Measurements from ENCODE around the gene DPYD. TPM values are rescaled to one million over a fixed set of nuclear protein-coding genes. Genes with fewer than 3 reads are reported as not detected.

The DPYD gene
- total RNA-seq, 2 donors from 2014 or later: 11.1 to 11.5 TPM

DNA sequence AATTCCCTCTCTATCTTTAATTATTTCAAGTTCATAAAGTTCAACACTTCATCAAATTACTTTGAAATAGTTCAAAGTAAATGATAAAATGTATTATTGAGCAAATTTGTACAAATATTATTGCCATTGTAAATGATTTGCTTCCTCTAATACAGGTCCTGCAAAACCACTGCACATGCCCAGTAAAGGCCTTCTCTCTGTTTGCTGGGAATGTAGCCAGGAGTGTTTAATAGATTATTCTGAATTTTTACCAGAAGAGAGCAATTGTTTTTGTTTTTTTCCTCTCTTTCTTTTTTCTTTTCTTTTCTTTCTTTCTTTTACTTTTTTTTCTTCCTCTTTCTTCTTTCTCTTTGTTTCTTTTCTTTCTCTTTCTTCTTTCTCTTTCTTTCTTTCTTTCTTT is 713.0 kb downstream of the DPYD start:
- H3K9me3 Mint-ChIP-seq: no peaks in the 10 kb centered on the region
- ATAC-seq (replicated peaks): no peak
- H3K4me1 Mint-ChIP-seq: no peaks in the 10 kb centered on the region
- no peaks in the 10 kb centered on the region for H3K27me3 Mint-ChIP-seq
- H3K4me3 Mint-ChIP-seq: no peak overlapping the region
- no peak overlapping the region for H3K27ac Mint-ChIP-seq
- no peaks in the 10 kb centered on the region for H3K36me3 Mint-ChIP-seq (ENCODE audit: low read depth)

DNA sequence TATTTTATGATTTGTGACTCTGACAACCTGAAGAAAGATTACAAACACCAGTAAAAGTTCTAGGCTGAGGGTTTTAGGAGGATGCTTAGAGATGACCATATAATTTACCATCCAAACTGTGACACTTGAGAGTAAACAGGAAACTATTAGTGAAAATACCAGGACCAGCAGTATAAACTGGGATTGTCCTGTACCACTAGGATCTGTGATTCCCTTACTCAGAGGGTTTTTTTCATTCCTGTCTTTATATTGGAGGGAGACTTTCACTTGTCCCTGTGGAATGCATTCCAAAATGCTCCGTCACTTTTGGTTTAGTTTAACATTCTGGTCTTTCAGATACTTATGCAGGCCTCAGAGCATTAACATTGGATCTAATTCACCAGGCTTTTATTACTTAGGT is 716.4 kb downstream of the DPYD start:
- no peaks in the 10 kb centered on the region for H3K27me3 Mint-ChIP-seq
- no peak overlapping the region for H3K4me3 Mint-ChIP-seq
- H3K27ac Mint-ChIP-seq: no peak overlapping the region
- no peak for ATAC-seq (replicated peaks)
- H3K36me3 Mint-ChIP-seq (ENCODE audit: low read depth): no peaks in the 10 kb centered on the region
- H3K4me1 Mint-ChIP-seq: no peaks in the 10 kb centered on the region
- H3K9me3 Mint-ChIP-seq: no peaks in the 10 kb centered on the region

DNA sequence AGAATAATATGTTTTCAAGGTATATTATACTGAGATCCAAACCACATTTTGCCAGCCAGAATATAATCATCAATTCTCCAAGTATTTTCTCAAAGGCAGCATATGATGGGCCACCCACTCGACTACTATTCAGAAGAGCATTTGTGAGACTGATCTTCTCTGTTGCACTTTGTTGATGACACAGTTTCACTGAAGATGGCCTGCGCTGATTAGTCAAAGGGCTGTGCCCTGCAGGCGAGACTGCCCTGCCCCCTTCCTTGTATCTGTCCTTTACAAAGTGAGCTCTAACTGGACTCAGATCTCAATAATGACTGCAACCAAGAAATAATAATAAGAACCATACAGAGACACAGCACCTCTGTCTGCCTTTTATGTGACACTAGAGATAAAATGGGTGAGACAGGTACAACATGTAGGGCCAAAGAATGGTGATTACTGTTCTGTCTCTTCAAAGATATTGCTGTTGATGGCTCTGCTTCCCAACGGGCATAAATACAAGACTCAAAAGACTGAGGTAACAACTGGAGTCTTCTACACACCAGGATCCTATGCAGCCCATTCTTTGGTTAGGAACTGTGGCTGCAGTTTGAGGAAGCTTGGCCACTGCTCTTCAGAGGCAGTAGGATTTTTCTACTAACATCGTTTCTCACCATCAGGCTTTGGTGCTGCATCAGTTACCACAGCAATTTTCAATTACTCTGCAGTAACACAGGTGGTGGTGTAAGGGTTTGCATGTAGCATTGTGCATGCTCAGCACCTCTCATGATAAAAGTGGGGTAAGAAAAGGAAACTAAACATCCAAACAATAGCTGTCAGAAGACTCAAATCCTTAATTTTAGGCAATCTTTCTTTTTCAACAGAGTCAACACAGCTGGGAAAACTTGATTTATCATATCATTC is 718.1 kb downstream of the DPYD start:
- Mint-ChIP-seq H3K27ac (no peak overlapping the region), H3K4me3 (no peak overlapping the region), H3K9me3 (no peaks in the 10 kb centered on the region), H3K4me1 (no peaks in the 10 kb centered on the region), H3K36me3 (ENCODE audit: low read depth) (no peaks in the 10 kb centered on the region), H3K27me3 (no peaks in the 10 kb centered on the region)
- ATAC-seq (replicated peaks): no peak

DNA sequence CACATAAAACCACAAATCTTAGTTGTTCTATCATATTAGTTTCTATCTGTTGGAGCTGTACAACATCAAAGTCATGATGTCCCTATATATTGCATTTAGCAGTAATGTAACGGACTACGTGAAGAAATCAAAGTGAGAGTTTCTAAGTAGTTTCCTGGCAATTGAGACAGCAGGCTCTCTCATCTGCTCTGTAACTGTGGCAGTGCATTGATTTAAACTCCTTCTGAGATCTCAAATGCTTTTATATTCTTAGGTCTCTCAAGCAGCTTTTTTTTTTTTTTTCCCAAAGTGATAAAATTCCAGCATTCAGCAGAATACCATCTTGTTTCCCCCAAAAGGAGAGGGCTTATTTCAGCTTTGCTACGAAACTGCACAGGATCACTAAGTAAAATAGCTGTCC is 719.2 kb downstream of the DPYD start:
- ATAC-seq (replicated peaks): no peak
- no peaks in the 10 kb centered on the region for H3K36me3 Mint-ChIP-seq (ENCODE audit: low read depth)
- no peaks in the 10 kb centered on the region for H3K27me3 Mint-ChIP-seq
- no peaks in the 10 kb centered on the region for H3K4me1 Mint-ChIP-seq
- no peaks in the 10 kb centered on the region for H3K9me3 Mint-ChIP-seq
- H3K27ac Mint-ChIP-seq: no peak overlapping the region
- H3K4me3 Mint-ChIP-seq: no peak overlapping the region

DNA sequence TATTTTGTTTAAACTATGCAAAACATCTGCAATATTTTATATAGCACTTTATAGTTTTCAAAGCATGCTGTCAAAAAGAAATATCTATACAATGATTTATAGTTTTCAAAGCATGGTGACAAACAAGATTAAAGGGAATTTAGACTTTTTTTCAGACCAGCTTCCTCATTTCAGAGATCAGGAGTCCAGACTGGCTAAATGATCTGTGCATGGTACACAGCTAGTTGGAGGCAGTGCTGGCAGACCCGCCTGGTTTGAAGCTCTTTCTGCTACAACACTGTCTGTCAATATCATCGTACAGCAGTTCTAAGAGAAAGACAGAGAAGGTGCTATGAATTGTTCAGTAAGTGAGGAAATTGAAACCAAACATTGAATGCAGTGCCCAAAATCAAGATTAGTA is 720.2 kb downstream of the DPYD start:
- H3K36me3 Mint-ChIP-seq (ENCODE audit: low read depth): no peaks in the 10 kb centered on the region
- no peaks in the 10 kb centered on the region for H3K4me1 Mint-ChIP-seq
- no peak overlapping the region for H3K4me3 Mint-ChIP-seq
- no peak for ATAC-seq (replicated peaks)
- H3K27ac Mint-ChIP-seq: no peak overlapping the region
- H3K27me3 Mint-ChIP-seq: no peaks in the 10 kb centered on the region
- H3K9me3 Mint-ChIP-seq: no peaks in the 10 kb centered on the region

DNA sequence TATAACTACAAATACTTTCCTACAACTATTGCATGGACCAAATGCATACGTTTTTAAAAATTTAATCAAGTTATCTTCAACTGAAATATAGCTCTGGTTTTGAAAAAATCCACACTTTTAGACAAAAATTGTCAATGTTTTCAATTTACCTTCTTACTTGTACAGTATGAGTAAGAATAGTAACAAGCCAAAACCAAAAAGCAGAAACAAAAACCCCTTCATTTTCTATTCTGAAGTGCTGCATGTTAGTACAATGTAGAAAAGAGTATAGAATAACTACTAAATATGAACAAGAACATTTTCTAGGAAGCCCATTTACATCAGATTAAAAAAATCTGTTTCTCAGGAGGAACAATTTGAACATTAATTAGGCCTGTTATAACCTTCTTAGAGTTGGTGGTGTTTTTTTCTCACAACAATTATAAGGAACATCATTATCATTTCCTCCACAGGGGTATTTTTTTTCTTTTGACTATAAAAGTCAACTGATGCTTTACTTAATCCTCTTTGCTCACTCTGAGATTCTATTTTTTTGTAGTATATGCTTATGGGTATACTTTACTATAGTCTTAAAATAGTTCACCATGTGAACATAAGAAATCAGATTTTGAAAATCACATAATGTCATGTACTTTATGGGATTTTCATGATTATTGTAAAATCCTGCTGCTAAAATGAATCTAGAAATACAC is 723.9 kb downstream of the DPYD start:
- Mint-ChIP-seq H3K36me3 (ENCODE audit: low read depth) (peaks cover 23% of the 10 kb centered on the region), H3K27me3 (no peaks in the 10 kb centered on the region), H3K4me1 (no peaks in the 10 kb centered on the region), H3K9me3 (no peaks in the 10 kb centered on the region), H3K4me3 (no peak overlapping the region), H3K27ac (no peak overlapping the region)
- no peak for ATAC-seq (replicated peaks)

DNA sequence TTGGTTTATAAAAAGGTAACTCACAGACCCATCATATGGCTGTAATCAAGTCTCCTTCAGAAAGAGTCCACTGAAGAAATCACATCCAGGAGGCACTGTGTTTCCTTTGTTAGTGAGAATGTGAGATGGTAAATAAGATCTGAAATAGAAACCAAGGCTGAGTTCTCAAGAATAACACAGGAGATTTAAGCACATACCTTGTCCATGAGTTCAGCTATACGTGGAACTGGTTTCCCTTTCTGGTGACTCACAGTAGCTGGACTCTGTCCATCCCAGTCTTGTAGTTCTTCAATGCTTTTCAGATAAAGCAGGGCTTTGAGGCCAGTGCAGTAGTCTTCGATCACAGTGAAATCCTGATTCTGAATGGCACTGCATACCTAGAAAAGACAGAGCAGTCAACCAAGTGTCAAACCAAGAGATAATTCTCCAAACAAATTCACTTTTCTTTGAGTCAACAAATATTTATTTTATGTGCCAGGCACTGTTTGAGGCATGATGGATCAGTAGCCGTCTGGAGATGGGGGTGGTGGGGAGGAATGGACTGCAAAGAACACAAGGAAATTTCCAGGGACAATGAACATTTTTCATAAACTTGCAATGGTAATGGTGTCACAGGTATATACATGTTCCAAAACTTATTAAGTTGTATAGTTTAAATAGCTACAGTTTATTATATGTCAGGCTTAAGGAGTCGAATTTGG is 727.8 kb downstream of the DPYD start:
- H3K4me1 Mint-ChIP-seq: no peaks in the 10 kb centered on the region
- ATAC-seq (replicated peaks): no peak
- H3K27ac Mint-ChIP-seq: no peak overlapping the region
- H3K4me3 Mint-ChIP-seq: no peak overlapping the region
- H3K36me3 Mint-ChIP-seq (ENCODE audit: low read depth): peaks cover 44% of the 10 kb centered on the region
- no peaks in the 10 kb centered on the region for H3K27me3 Mint-ChIP-seq
- H3K9me3 Mint-ChIP-seq: no peaks in the 10 kb centered on the region

DNA sequence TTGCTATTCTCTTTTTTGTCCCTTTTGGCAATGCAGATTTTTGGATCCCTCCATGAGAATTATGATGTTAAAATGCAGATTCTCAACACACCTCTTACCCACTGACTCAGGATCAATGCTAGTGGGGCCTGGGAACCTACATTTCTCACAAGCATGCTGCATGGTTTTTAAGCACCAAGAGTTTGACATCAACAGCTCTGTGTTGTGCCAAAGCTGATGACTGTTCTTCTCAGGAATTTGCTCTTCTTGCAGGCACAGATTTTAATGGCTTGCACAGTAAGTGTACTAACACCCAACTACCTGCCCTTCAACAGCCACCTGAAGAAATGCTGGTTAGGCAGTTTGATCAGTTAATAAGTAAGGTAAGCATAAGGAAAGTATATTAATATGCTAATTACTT is 730.5 kb downstream of the DPYD start:
- H3K4me1 Mint-ChIP-seq: no peaks in the 10 kb centered on the region
- no peaks in the 10 kb centered on the region for H3K27me3 Mint-ChIP-seq
- no peak overlapping the region for H3K4me3 Mint-ChIP-seq
- no peak overlapping the region for H3K27ac Mint-ChIP-seq
- H3K9me3 Mint-ChIP-seq: no peaks in the 10 kb centered on the region
- H3K36me3 Mint-ChIP-seq (ENCODE audit: low read depth): peaks cover 52% of the 10 kb centered on the region
- ATAC-seq (replicated peaks): no peak

DNA sequence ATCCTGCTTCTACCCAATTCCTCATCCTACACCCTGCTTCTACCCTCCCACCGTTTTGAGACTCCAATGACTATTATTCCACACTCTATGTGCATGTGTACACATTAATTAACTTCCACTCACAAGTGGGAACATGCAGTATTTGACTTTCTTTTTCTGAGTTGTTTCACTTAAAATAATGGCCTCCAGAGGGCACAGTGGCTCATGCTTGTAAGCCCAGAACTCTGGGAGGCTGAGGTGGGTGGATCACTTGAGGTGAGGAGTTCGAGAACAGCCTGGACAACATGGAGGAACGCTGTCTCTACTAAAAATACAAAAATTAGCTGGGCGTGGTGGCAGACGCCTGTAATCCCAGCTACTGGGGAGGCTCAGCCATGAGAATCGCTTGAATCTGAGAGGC is 734.5 kb downstream of the DPYD start:
- ATAC-seq (replicated peaks): no peak
- Mint-ChIP-seq H3K27me3 (no peaks in the 10 kb centered on the region), H3K4me1 (no peaks in the 10 kb centered on the region), H3K9me3 (no peaks in the 10 kb centered on the region), H3K4me3 (no peak overlapping the region), H3K36me3 (ENCODE audit: low read depth) (peaks cover 23% of the 10 kb centered on the region), H3K27ac (no peak overlapping the region)

DNA sequence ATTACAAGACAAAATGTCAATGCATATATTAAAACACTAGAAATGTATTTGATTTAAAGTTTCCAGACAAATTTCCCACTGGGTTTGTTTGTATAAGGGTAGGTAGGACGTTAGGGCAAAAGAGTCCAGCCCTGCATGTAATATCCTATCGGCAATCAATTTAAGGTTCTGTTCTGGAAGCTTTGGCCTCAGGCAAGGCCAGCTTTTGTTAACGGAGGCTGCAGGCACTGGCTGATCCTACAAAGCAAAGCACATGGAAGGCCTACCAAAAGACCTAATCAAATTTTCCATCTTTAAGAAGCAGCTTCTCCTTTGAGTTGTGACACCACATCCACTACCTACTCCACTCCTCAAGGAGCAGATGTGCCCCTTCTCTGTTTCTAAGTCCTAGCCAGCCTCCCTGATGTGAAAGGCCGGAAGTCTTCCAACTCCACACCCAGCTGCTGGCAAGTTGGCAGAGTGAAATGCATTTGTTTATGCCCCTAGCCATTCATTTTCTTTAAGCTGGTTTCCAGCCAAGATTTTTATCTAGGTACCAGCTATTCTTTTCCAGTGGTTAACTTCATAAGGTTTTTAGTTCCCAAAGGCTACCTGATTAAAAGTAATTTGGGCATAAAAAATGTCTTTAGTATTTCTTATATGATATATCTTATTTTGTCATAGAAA is 746.7 kb downstream of the DPYD start:
- no peaks in the 10 kb centered on the region for H3K36me3 Mint-ChIP-seq (ENCODE audit: low read depth)
- no peaks in the 10 kb centered on the region for H3K9me3 Mint-ChIP-seq
- ATAC-seq (replicated peaks): no peak
- H3K27ac Mint-ChIP-seq: no peak overlapping the region
- no peaks in the 10 kb centered on the region for H3K27me3 Mint-ChIP-seq
- H3K4me3 Mint-ChIP-seq: no peak overlapping the region
- H3K4me1 Mint-ChIP-seq: no peaks in the 10 kb centered on the region

DNA sequence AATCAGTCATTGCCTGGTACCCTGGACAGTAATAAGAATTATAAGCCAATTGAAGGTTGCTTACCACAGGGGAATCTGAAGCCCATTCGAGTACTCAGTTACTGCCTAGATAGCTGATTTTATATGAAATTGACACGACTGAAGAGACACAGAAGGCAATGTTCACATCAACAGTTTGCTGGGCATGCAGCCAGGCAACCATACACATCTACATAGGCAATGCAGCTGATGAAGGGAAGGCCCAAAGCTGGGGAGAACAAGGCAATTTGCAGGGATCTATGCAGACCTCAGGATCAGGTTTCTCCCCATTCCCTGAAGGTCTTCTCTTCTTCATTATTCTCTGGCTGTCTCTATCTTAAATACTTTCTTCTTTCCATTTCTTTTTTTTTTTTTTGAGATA is 750.5 kb downstream of the DPYD start:
- Mint-ChIP-seq H3K27me3 (no peaks in the 10 kb centered on the region), H3K4me3 (no peak overlapping the region), H3K9me3 (no peaks in the 10 kb centered on the region), H3K36me3 (ENCODE audit: low read depth) (no peaks in the 10 kb centered on the region), H3K4me1 (no peaks in the 10 kb centered on the region), H3K27ac (no peak overlapping the region)
- ATAC-seq (replicated peaks): no peak

DNA sequence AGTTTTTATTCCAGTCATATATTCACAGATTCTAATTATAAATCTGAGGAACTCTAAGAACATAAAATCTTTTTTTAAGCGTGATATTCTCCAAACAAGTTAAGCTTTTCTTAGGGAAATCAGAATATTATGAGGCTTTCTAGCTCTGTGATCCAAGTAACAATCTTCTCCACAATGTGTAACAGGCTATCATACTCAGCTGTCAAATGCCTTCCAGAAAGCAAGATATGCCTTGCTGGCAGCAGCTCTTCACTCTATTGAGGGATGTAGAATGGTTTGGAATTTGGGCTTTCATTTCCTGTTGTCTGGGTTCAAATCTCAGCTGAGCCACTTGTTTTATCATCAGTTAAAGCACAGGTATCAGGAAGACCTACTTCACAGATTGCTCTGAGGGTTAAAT is 752.8 kb downstream of the DPYD start:
- H3K4me3 Mint-ChIP-seq: no peak overlapping the region
- no peaks in the 10 kb centered on the region for H3K27me3 Mint-ChIP-seq
- H3K27ac Mint-ChIP-seq: no peak overlapping the region
- no peaks in the 10 kb centered on the region for H3K4me1 Mint-ChIP-seq
- no peak for ATAC-seq (replicated peaks)
- no peaks in the 10 kb centered on the region for H3K36me3 Mint-ChIP-seq (ENCODE audit: low read depth)
- peaks cover 4% of the 10 kb centered on the region for H3K9me3 Mint-ChIP-seq

DNA sequence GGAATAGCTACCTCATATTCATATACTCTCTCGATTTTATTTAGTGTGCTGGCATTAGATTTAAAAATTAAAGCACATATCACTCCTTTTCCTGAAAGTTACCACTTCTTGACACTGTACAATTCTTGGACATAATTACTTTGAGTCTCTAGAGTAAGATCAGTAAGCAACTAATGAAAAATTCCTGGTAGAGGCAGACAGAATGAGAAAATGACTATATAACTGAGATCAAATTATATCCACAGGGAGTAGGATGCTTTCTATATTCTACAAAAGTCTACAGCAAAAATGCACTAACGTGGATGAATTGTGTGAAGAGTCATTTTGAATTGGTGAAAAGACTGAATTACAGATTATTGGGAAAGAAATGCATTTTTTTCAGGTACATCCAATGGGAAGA is 753.6 kb downstream of the DPYD start:
- H3K27ac Mint-ChIP-seq: no peak overlapping the region
- no peaks in the 10 kb centered on the region for H3K36me3 Mint-ChIP-seq (ENCODE audit: low read depth)
- H3K4me3 Mint-ChIP-seq: no peak overlapping the region
- peaks cover 4% of the 10 kb centered on the region for H3K9me3 Mint-ChIP-seq
- no peak for ATAC-seq (replicated peaks)
- H3K4me1 Mint-ChIP-seq: no peaks in the 10 kb centered on the region
- H3K27me3 Mint-ChIP-seq: no peaks in the 10 kb centered on the region

DNA sequence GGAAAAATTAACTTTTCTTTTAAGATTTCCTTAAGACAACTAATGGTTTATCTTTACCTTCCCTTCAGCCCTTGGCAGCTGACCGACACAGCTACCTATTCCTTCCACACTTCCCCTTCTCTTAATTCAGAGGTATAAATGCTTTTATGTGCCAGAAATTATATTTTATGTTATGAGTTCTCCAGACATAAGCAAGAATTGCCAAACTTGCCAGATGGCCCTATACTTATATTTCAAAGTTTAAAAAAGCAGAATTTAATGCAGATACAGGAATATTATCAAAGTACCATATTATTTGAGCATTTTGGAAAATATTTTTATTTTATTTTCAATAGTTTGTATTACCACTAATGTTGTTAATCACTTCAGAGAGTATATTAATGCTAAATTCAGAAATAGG is 754.2 kb downstream of the DPYD start:
- no peaks in the 10 kb centered on the region for H3K4me1 Mint-ChIP-seq
- H3K27ac Mint-ChIP-seq: no peak overlapping the region
- no peak overlapping the region for H3K4me3 Mint-ChIP-seq
- H3K36me3 Mint-ChIP-seq (ENCODE audit: low read depth): no peaks in the 10 kb centered on the region
- H3K27me3 Mint-ChIP-seq: no peaks in the 10 kb centered on the region
- peaks cover 4% of the 10 kb centered on the region for H3K9me3 Mint-ChIP-seq
- no peak for ATAC-seq (replicated peaks)
